SU-DHL-6 (cell line): ENCODE data around the gene TPM4.
A peak's percentile ranks its signal among the peaks of the same experiment; 100 is the strongest.

Experiments used
- H2AFZ ChIP-seq: fragments of 200-600 bp; sonication (generic); 2 replicates; pipeline ENCODE4 v1.6.1; 2014; ENCODE audit warnings: low read depth, mild to moderate bottlenecking, moderate library complexity, mixed read lengths, antibody characterized with exemption, low read length; ENCODE audit not compliant: severe bottlenecking
- H3F3A ChIP-seq: fragments of 200-600 bp; shearing (Covaris generic); 2 replicates; pipeline ENCODE4 v1.6.0; 2016; ENCODE audit warnings: antibody characterized with exemption, mild to moderate bottlenecking; ENCODE audit not compliant: insufficient read depth
- H3K27ac ChIP-seq: fragments of 200-600 bp; sonication (generic); 2 replicates; pipeline ENCODE4 v1.5.1; 2016; ENCODE audit warnings: low read depth, mild to moderate bottlenecking, low read length, moderate library complexity, mixed read lengths
- H3K27me3 ChIP-seq: fragments of 200-600 bp; sonication (generic), shearing (Covaris generic); 2 replicates; pipeline ENCODE4 v1.6.0; 2014; ENCODE audit warnings: mild to moderate bottlenecking, low read length
- H3K36me3 ChIP-seq: fragments of 200-600 bp; sonication (generic); 2 replicates; pipeline ENCODE4 v1.6.1; 2014; ENCODE audit warnings: mild to moderate bottlenecking, low read length, mixed read lengths
- H3K4me2 ChIP-seq: fragments of 300-600, 200-600 bp; shearing (Covaris generic), sonication (generic); 2 replicates; pipeline ENCODE4 v1.6.0; 2014; ENCODE audit warnings: low read length, low read depth, mild to moderate bottlenecking; ENCODE audit not compliant: poor library complexity, severe bottlenecking
- H3K4me3 ChIP-seq: fragments of 200-600 bp; sonication (generic); 2 replicates; pipeline ENCODE4 v1.5.1; 2014; ENCODE audit warnings: antibody characterized with exemption, low read length, mild to moderate bottlenecking, mixed read lengths; ENCODE audit not compliant: insufficient read depth, poor library complexity, severe bottlenecking
- H3K79me2 ChIP-seq: fragments of 200-600 bp; sonication (generic); 2 replicates; pipeline ENCODE4 v1.6.1; 2014; ENCODE audit warnings: mild to moderate bottlenecking, low read length, moderate library complexity; ENCODE audit not compliant: insufficient read depth
- H3K9ac ChIP-seq: fragments of 200-600 bp; sonication (generic); 2 replicates; pipeline ENCODE4 v1.7.0; 2014; ENCODE audit warnings: mild to moderate bottlenecking, low read length
- H3K9me2 ChIP-seq: fragments of 200-600 bp; sonication (generic); replicated peaks from 2 replicates; pipeline ENCODE4 v1.6.1; 2014; ENCODE audit warnings: low read length; ENCODE audit not compliant: insufficient read depth
- H3K9me3 ChIP-seq: fragments of 200-600 bp; sonication (generic); 2 replicates; pipeline ENCODE4 v1.6.1; 2014; ENCODE audit warnings: low read length, mixed read lengths; ENCODE audit not compliant: insufficient read depth
- H4K20me1 ChIP-seq: fragments of 200-600 bp; sonication (generic); 2 replicates; pipeline ENCODE4 v1.6.1; 2014; ENCODE audit warnings: low read depth, mild to moderate bottlenecking, antibody characterized with exemption, low read length, moderate library complexity, mixed read lengths
- CTCF ChIP-seq: fragments of 200-600 bp; sonication (generic); IDR thresholded peaks from one replicate; pipeline ENCODE4 v1.5.1; 2017; ENCODE audit warnings: antibody characterized with exemption, mild to moderate bottlenecking, low read length, moderate library complexity; ENCODE audit not compliant: insufficient read depth, poor library complexity, severe bottlenecking
- EZH2phosphoT487 ChIP-seq: fragments of 200-600 bp; sonication (generic), shearing (Covaris generic); conservative IDR thresholded peaks from 2 replicates; pipeline ENCODE4 v1.6.1; 2018; ENCODE audit warnings: mild to moderate bottlenecking, antibody characterized with exemption, low read length, moderate library complexity, mixed read lengths

TPM4 gene

GRCh38 chr19:16100524-16100923, 24.2 kb downstream of the TPM4 start:
- TF ChIP-seq EZH2phosphoT487: no peak
- no peak for TF ChIP-seq CTCF
- no peaks in the 10 kb centered on the region for H3K79me2 ChIP-seq
- no peak overlapping the region for H3K4me2 ChIP-seq
- H2AFZ ChIP-seq: no peak overlapping the region
- H3K9me2 ChIP-seq: no peaks in the 10 kb centered on the region
- H3K36me3 ChIP-seq: peaks cover 10% of the 10 kb centered on the region; the same call in 1 of the 2 replicates
- no peaks in the 10 kb centered on the region for H3K27me3 ChIP-seq
- no peaks in the 10 kb centered on the region for H3K9me3 ChIP-seq
- no peak overlapping the region for H3K4me3 ChIP-seq
- H3K9ac ChIP-seq: no peak overlapping the region
- no peak overlapping the region for H3K27ac ChIP-seq
- H4K20me1 ChIP-seq: no peaks in the 10 kb centered on the region
- peaks cover 9% of the 10 kb centered on the region; the same call in 1 of the 2 replicates for H3F3A ChIP-seq

DNA sequence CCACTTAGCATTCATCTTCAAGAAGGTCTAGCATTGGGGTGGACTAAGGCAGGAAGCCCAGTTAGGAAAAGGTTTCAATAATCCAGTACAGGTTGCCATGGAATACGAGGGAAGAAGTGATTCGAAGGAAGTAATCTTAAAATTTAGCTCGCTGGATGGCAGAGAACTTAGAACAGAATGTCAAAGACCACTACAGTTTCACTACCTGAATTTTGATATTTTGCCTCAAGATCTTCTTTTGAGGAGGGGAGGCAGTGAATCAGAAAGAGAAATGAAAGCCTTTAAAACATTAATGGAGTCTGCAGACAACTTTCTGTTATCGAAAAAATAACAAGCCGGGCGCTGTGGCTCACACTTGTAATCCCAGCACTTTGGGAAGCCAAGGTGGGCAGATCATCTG, 28.4 kb downstream of the TPM4 start:
- no peaks in the 10 kb centered on the region for H4K20me1 ChIP-seq
- H3K9me2 ChIP-seq: no peaks in the 10 kb centered on the region
- TF ChIP-seq EZH2phosphoT487: no peak
- no peak for TF ChIP-seq CTCF

DNA sequence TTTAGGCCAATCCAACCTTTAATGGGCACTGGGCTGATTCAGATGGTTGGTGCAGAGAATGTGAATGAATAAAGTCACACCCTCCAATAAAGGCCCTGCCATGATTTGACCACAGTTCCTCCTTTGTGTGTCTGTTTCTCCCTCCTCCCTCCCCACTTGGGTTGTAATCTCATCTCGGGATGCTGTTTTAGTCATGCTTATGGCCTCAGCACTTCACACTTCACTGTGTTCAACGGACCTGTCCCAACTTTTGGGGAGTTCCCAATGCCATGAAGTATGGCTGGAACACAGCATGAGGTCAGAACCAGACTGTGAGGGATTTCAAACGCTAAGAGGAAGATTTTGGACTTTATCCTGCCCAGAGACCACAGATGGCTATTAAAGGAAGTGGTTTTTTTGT, 29.8 kb downstream of the TPM4 start:
- Histone ChIP-seq H3K4me3 (no peak overlapping the region), H3F3A (peaks cover 12% of the 10 kb centered on the region), H3K36me3 (peaks cover 3% of the 10 kb centered on the region; the same call in 1 of the 2 replicates), H3K27ac (0 out of 2 replicates have a peak overlapping the region, but pooled peaks have one; percentile 15), H3K4me2 (no peak overlapping the region), H4K20me1 (no peaks in the 10 kb centered on the region), H3K9ac (no peak overlapping the region), H3K27me3 (no peaks in the 10 kb centered on the region), H3K79me2 (no peaks in the 10 kb centered on the region), H2AFZ (no peak overlapping the region), H3K9me3 (no peaks in the 10 kb centered on the region), H3K9me2 (no peaks in the 10 kb centered on the region)
- TF ChIP-seq CTCF (no peak), EZH2phosphoT487 (no peak)

More for the DNA sequence above, 28.4 kb downstream of the TPM4 start:
- H3K4me2 ChIP-seq: no peak overlapping the region
- no peaks in the 10 kb centered on the region for H3K9me3 ChIP-seq
- H3K79me2 ChIP-seq: no peaks in the 10 kb centered on the region
- H3K4me3 ChIP-seq: no peak overlapping the region
- no peak overlapping the region for H3K9ac ChIP-seq
- H2AFZ ChIP-seq: no peak overlapping the region
- peaks cover 17% of the 10 kb centered on the region for H3F3A ChIP-seq
- no peaks in the 10 kb centered on the region for H3K27me3 ChIP-seq
- peaks cover 5% of the 10 kb centered on the region; the same call in 1 of the 2 replicates for H3K36me3 ChIP-seq
- H3K27ac ChIP-seq: no peak overlapping the region; the same call in 1 of the 2 replicates
